NCI-H526 (cell line): ENCODE measurements around the gene PFDN4.

Experiments used
- DNase-seq, 2 experiments: peaks; one replicate each; lab custom pipeline; 2025; lab: John Stamatoyannopoulos, UW

The PFDN4 gene

GRCh38 chr20:54173653-54174456 lies 34.0 kb upstream of the PFDN4 start, which contains the start of gene CYP24A1:
Gene CYP24A1 (minus strand): TSS chr20:54173986. CDS start chr20:54173579, 407 bp downstream.
- DNase-seq = peak in 1 of 2 experiments; percentile 52

- no peak for DNase-seq
Measured at GRCh38 chr20:54174457-54175175, 33.3 kb upstream of the PFDN4 start.

GRCh38 chr20:54176610-54177009 lies 31.3 kb upstream of the PFDN4 start:
- DNase-seq = no peak

- DNase-seq = no peak
Measured at GRCh38 chr20:54177378-54177777, 30.5 kb upstream of the PFDN4 start.

GRCh38 chr20:54178256-54178655 lies 29.6 kb upstream of the PFDN4 start:
- DNase-seq = no peak

GRCh38 chr20:54179946-54180345 lies 27.9 kb upstream of the PFDN4 start:
- no peak for DNase-seq

GRCh38 chr20:54180931-54181330 lies 27.0 kb upstream of the PFDN4 start:
- no peak for DNase-seq

GRCh38 chr20:54184071-54184470 lies 23.8 kb upstream of the PFDN4 start:
- DNase-seq = no peak

- peak in 1 of 2 experiments; percentile 8 for DNase-seq
Measured at GRCh38 chr20:54184904-54185626, 22.8 kb upstream of the PFDN4 start.

GRCh38 chr20:54188132-54188849 lies 19.6 kb upstream of the PFDN4 start:
- DNase-seq = no peak

- DNase-seq = no peak
Measured at GRCh38 chr20:54189630-54190029, 18.3 kb upstream of the PFDN4 start.

GRCh38 chr20:54190217-54190616 lies 17.7 kb upstream of the PFDN4 start:
- no peak for DNase-seq

GRCh38 chr20:54193817-54194216 lies 14.1 kb upstream of the PFDN4 start:
- DNase-seq = no peak

GRCh38 chr20:54194724-54195438 lies 13.0 kb upstream of the PFDN4 start:
- DNase-seq = no peak

- no peak for DNase-seq
Measured at GRCh38 chr20:54195483-54196472, 12.1 kb upstream of the PFDN4 start.

GRCh38 chr20:54197621-54198604 lies 10.0 kb upstream of the PFDN4 start:
- peak in 1 of 2 experiments; percentile 43 for DNase-seq

GRCh38 chr20:54199283-54199682 lies 8.6 kb upstream of the PFDN4 start:
- DNase-seq = no peak

GRCh38 chr20:54199721-54200176 lies 8.1 kb upstream of the PFDN4 start:
- DNase-seq = peak; percentile 73 to 84
